GM19468 (cell line): Measurements from ENCODE around the gene TSPAN15.

Experiments used
- ATAC-seq: cut with Tn5 transposase; IDR thresholded peaks from one replicate; pipeline ENCODE4 v1.9.1; 2021; ENCODE audit warnings: mild to moderate bottlenecking, moderate library complexity, moderate number of reproducible peaks; ENCODE audit not compliant: unreplicated experiment; ENCODE audit errors: extremely low read depth

TSPAN15 gene

GRCh38 chr10:69451209-69451783 lies at the start of gene TSPAN15:
TSPAN15 (plus strand) TSS chr10:69451465; CDS start chr10:69451595, 130 bp downstream.
- ATAC-seq: no peak

- ATAC-seq: no peak
These were observed 48.9 kb upstream of the TSPAN15 start for GRCh38 chr10:69402386-69402785.

- ATAC-seq: no peak
These were observed 48.2 kb upstream of the TSPAN15 start for GRCh38 chr10:69403066-69403465.

- no peak for ATAC-seq
These were observed 47.7 kb upstream of the TSPAN15 start for GRCh38 chr10:69403519-69403918.

GRCh38 chr10:69404786-69405185 lies 46.5 kb upstream of the TSPAN15 start:
- no peak for ATAC-seq

GRCh38 chr10:69405221-69405620 lies 46.0 kb upstream of the TSPAN15 start:
- no peak for ATAC-seq

GRCh38 chr10:69406302-69406811 lies 44.9 kb upstream of the TSPAN15 start:
- ATAC-seq: no peak

GRCh38 chr10:69406816-69407580 lies 44.3 kb upstream of the TSPAN15 start:
- ATAC-seq: no peak

GRCh38 chr10:69407621-69408301 lies 43.5 kb upstream of the TSPAN15 start:
- no peak for ATAC-seq

- peak; percentile 94 for ATAC-seq
These were observed 42.7 kb upstream of the TSPAN15 start for GRCh38 chr10:69408318-69409175.

- ATAC-seq: no peak
These were observed 42.1 kb upstream of the TSPAN15 start for GRCh38 chr10:69409176-69409495.

GRCh38 chr10:69409968-69410367 lies 41.3 kb upstream of the TSPAN15 start:
- no peak for ATAC-seq

- no peak for ATAC-seq
These were observed 40.8 kb upstream of the TSPAN15 start for GRCh38 chr10:69410487-69410886.

GRCh38 chr10:69411476-69411875 lies 39.8 kb upstream of the TSPAN15 start:
- no peak for ATAC-seq

GRCh38 chr10:69412232-69412790 lies 39.0 kb upstream of the TSPAN15 start:
- no peak for ATAC-seq

- ATAC-seq: no peak
These were observed 37.9 kb upstream of the TSPAN15 start for GRCh38 chr10:69413221-69413865.

GRCh38 chr10:69414036-69415018 lies 36.9 kb upstream of the TSPAN15 start:
- ATAC-seq: no peak

GRCh38 chr10:69415049-69415448 lies 36.2 kb upstream of the TSPAN15 start:
- ATAC-seq: no peak
